ENCODE measurements around the gene NUP93.

The NUP93 gene

GRCh38 chr16:56852968-56853367 lies 123.0 kb downstream of the NUP93 start:
- TF ChIP-seq CTCF (IDR thresholded peaks at IDR 0.05; ENCODE audit: borderline replicate concordance, extremely low read depth, low read length, poor library complexity, severe bottlenecking) (no peak), EZH2 (IDR thresholded peaks at IDR 0.05; ENCODE audit: borderline replicate concordance, low read depth, low read length, severe bottlenecking) (no peak)
- Histone ChIP-seq H3K4me2 (ENCODE audit: insufficient read depth, low read length) (no peak overlapping the region), H3K79me2 (ENCODE audit: insufficient read depth, low read length) (no peaks in the 10 kb centered on the region), H3K4me1 (ENCODE audit: insufficient read depth, low read length) (peaks cover 2% of the 10 kb centered on the region; the same call in 1 of the 2 replicates), H3K36me3 (ENCODE audit: insufficient read depth, low read length) (no peaks in the 10 kb centered on the region), H3K27ac (ENCODE audit: low read length) (no peak overlapping the region), H3K27me3 (ENCODE audit: insufficient read depth, low read length, poor library complexity) (no peaks in the 10 kb centered on the region), H4K20me1 (ENCODE audit: insufficient read depth, low read length) (no peaks in the 10 kb centered on the region), H2AFZ (ENCODE audit: low read depth, low read length) (no peak overlapping the region), H3K4me3 (ENCODE audit: low read depth in 1 of 2, low read length in 2 of 2) (no peak overlapping the region), H3K9me3 (ENCODE audit: insufficient read depth, low read length, severe bottlenecking) (no peaks in the 10 kb centered on the region), H3K9ac (ENCODE audit: low read depth, low read length) (no peak overlapping the region)
- DNase-seq (no peak), ATAC-seq (ENCODE audit: insufficient read depth, low read depth) (no peak)

GRCh38 chr16:56855201-56855600 lies 125.3 kb downstream of the NUP93 start:
- TF ChIP-seq EZH2 (IDR thresholded peaks at IDR 0.05; ENCODE audit: borderline replicate concordance, low read depth, low read length, severe bottlenecking) (no peak), CTCF (IDR thresholded peaks at IDR 0.05; ENCODE audit: borderline replicate concordance, extremely low read depth, low read length, poor library complexity, severe bottlenecking) (no peak)
- Histone ChIP-seq H4K20me1 (ENCODE audit: insufficient read depth, low read length) (no peaks in the 10 kb centered on the region), H2AFZ (ENCODE audit: low read depth, low read length) (no peak overlapping the region), H3K27me3 (ENCODE audit: insufficient read depth, low read length, poor library complexity) (no peaks in the 10 kb centered on the region), H3K27ac (ENCODE audit: low read length) (no peak overlapping the region), H3K79me2 (ENCODE audit: insufficient read depth, low read length) (no peaks in the 10 kb centered on the region), H3K4me1 (ENCODE audit: insufficient read depth, low read length) (peaks cover 7% of the 10 kb centered on the region), H3K36me3 (ENCODE audit: insufficient read depth, low read length) (no peaks in the 10 kb centered on the region), H3K4me3 (ENCODE audit: low read depth in 1 of 2, low read length in 2 of 2) (no peak overlapping the region), H3K4me2 (ENCODE audit: insufficient read depth, low read length) (no peak overlapping the region), H3K9ac (ENCODE audit: low read depth, low read length) (no peak overlapping the region), H3K9me3 (ENCODE audit: insufficient read depth, low read length, severe bottlenecking) (no peaks in the 10 kb centered on the region)
- no peak for ATAC-seq (ENCODE audit: insufficient read depth, low read depth)
- no peak for DNase-seq

DNA sequence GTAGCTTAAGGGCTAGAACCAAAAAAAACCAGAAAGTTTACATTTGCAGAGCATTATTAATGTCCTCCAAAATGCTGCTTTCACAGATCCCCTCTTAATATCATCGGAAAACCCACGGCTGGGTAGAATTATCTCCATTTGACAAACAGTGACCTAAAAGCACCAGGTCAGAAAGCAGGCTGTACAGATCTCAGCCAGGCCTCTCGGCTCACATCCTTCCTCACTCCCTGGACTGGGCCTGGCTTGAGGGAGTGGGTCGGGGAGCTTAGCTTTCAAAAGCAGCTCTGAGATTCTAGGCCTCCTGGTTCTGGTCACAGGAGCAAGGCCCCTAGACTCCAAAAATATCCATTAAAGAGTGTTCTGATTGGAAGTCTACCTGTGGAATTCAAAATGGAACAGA lies 126.0 kb downstream of the NUP93 start:
- Histone ChIP-seq H3K4me2 (ENCODE audit: insufficient read depth, low read length) (no peak overlapping the region), H3K4me3 (ENCODE audit: low read depth in 1 of 2, low read length in 2 of 2) (no peak overlapping the region), H3K36me3 (ENCODE audit: insufficient read depth, low read length) (no peaks in the 10 kb centered on the region), H3K27me3 (ENCODE audit: insufficient read depth, low read length, poor library complexity) (no peaks in the 10 kb centered on the region), H4K20me1 (ENCODE audit: insufficient read depth, low read length) (no peaks in the 10 kb centered on the region), H3K9me3 (ENCODE audit: insufficient read depth, low read length, severe bottlenecking) (no peaks in the 10 kb centered on the region), H3K4me1 (ENCODE audit: insufficient read depth, low read length) (peaks cover 14% of the 10 kb centered on the region), H2AFZ (ENCODE audit: low read depth, low read length) (no peak overlapping the region), H3K79me2 (ENCODE audit: insufficient read depth, low read length) (no peaks in the 10 kb centered on the region), H3K9ac (ENCODE audit: low read depth, low read length) (no peak overlapping the region), H3K27ac (ENCODE audit: low read length) (no peak overlapping the region)
- no peak for DNase-seq
- ATAC-seq (ENCODE audit: insufficient read depth, low read depth): no peak
- TF ChIP-seq CTCF (IDR thresholded peaks at IDR 0.05; ENCODE audit: borderline replicate concordance, extremely low read depth, low read length, poor library complexity, severe bottlenecking) (no peak), EZH2 (IDR thresholded peaks at IDR 0.05; ENCODE audit: borderline replicate concordance, low read depth, low read length, severe bottlenecking) (no peak)

Measured in DND-41 (cell line).